Measurements from ENCODE around the gene TAS1R3. TPM values are rescaled to one million over a fixed set of nuclear protein-coding genes. Genes with fewer than 3 reads are reported as not detected.

Gene TAS1R3
- total RNA-seq, 1 experiment from 2014 or later = 0.07 TPM

DNA sequence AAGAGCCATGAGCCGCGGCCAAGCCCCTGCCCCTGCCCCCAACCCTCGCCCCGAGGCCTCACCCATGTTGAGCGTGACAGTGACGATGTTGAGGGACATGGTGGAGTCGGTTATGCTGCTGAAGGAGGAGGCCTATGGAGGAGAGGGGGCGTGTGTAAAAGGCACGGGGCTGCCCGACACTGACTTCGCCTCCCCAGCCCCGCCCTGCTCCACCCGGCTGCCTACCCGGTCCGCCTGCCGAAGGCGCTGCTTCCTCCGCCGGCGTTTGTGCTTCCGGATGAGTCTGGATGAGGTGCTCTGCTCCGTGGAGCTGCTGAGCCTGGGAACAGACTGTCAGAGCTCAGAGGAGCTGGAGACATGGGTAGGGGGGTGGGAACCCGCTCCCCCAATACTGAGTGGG lies 9.1 kb downstream of the TAS1R3 start:
- DNase-seq (ENCODE audit: low read depth, low spot score) (no peak), ATAC-seq (no peak)
- peaks cover 52% of the 10 kb centered on the region for H3K79me2 ChIP-seq (ENCODE audit: insufficient read depth, low read length)
- RAD21 ChIA-PET (ENCODE audit: low non-redundant PET in 1 of 2, low total read pairs in 2 of 2, uncharacterized antibody in 2 of 2, unreplicated experiment in 2 of 2) = no interaction called here
- peaks cover 7 to 40% of the 10 kb centered on the region in 2 experiments; a peak in 3 of 4 replicates for H3K36me3 ChIP-seq (ENCODE audit: control insufficient read depth in 1 of 2, insufficient read depth in 2 of 2, low read length in 2 of 2)
- H3K9me3 ChIP-seq (ENCODE audit: control insufficient read depth in 1 of 2, insufficient read depth in 1 of 2, low read depth in 1 of 2, low read length in 2 of 2) = no peaks in the 10 kb centered on the region
- H3K4me1 ChIP-seq (ENCODE audit: control insufficient read depth in 1 of 2, insufficient read depth in 2 of 2, low read length in 2 of 2) = peaks cover 17 to 46% of the 10 kb centered on the region in 2 experiments
- no peaks in the 10 kb centered on the region for H3K27me3 ChIP-seq (ENCODE audit: insufficient read depth, low read length)
- TF ChIP-seq EGR1 (IDR thresholded peaks at IDR 0.05; ENCODE audit: low read depth) (no peak), POLR2AphosphoS5 (IDR thresholded peaks at IDR 0.05; ENCODE audit: low read depth, low read length) (no peak), POLR2A (IDR thresholded peaks at IDR 0.05; ENCODE audit: borderline replicate concordance, extremely low read depth, insufficient read depth, insufficient read length) (no peak), YY1 (IDR thresholded peaks at IDR 0.05; ENCODE audit: extremely low read depth, insufficient replicate concordance, low read depth, low read length) (no peak), ZFX (IDR thresholded peaks at IDR 0.05) (no peak), SIN3A (IDR thresholded peaks at IDR 0.05; ENCODE audit: low read depth) (no peak), REST (IDR thresholded peaks at IDR 0.05; ENCODE audit: low read depth) (no peak), ATF3 (IDR thresholded peaks at IDR 0.05) (no peak), ZBTB33 (IDR thresholded peaks at IDR 0.05; ENCODE audit: extremely low read depth, insufficient replicate concordance, low read length) (no peak), SP1 (IDR thresholded peaks at IDR 0.05; ENCODE audit: low read depth) (no peak), FOSL1 (IDR thresholded peaks at IDR 0.05; ENCODE audit: low read depth) (no peak), EZH2phosphoT487 (IDR thresholded peaks at IDR 0.05; ENCODE audit: borderline replicate concordance) (no peak), CEBPB (IDR thresholded peaks at IDR 0.05; ENCODE audit: low read depth) (no peak), TCF7L2 (IDR thresholded peaks at IDR 0.05; ENCODE audit: borderline replicate concordance, extremely low read depth, insufficient read depth, insufficient read length) (no peak)
- TF ChIP-seq, protein P1, sequence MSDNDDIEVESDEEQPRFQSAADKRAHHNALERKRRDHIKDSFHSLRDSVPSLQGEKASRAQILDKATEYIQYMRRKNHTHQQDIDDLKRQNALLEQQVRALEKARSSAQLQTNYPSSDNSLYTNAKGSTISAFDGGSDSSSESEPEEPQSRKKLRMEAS (IDR thresholded peaks at IDR 0.05) = no peak
- intact Hi-C loops (cut with micrococcal nuclease) = loop anchor here (10.0 kb wide), 1 partner anchor 275 kb away; the partner anchor contains the start of gene MIB2
- H3K9me2 ChIP-seq (ENCODE audit: insufficient read depth) = no peaks in the 10 kb centered on the region
- H3K4me2 ChIP-seq (ENCODE audit: low read length) = no peak overlapping the region
- H3K27ac ChIP-seq (ENCODE audit: low read depth, low read length) = no peak overlapping the region
- no TSS peak for BruUV-seq (replicated peaks)
- POLR2A ChIA-PET = no interaction called here
- peaks cover 4% of the 10 kb centered on the region; the same call in 1 of the 2 replicates for H4K20me1 ChIP-seq (ENCODE audit: insufficient read depth)
- no peak overlapping the region for H2AFZ ChIP-seq (ENCODE audit: low read depth, low read length, poor library complexity, severe bottlenecking)
- CTCF ChIA-PET = no interaction called here
- no peak overlapping the region for H3K4me3 ChIP-seq (replicated peaks in 1 of 2; ENCODE audit: low read depth in 1 of 2, low read length in 2 of 2)
- no peak overlapping the region for H3K9ac ChIP-seq (ENCODE audit: low read length)

All from HCT116 (cell line).